Epidermal melanocyte (primary cell): Measurements from ENCODE around the gene ZBTB43.

Experiments
- DNase-seq: peaks from one replicate; pipeline ENCODE4 v3.0.0; 2011; ENCODE audit warnings: low spot score; ENCODE audit not compliant: insufficient read length

The ZBTB43 gene

DNA sequence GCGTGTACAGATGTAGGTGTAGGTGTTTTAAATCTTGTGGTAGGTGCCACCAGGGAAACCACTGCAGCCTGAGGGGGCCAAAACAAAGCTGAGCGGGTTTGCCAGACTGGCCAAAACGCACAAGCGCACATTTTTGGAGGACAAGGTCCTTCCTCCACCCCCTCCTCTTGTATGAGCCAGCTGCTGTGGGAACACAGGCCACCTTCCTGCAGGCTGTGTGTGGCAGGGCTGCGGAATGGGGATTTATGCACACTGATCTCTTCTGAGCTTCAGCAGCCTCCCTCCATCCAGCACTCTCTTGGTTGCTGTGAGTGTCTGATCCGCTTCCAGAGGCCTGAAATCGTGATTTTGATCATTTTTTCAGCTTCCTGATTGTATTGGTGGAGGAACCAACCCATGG is 22.4 kb downstream of the ZBTB43 start:
- DNase-seq = no peak

DNA sequence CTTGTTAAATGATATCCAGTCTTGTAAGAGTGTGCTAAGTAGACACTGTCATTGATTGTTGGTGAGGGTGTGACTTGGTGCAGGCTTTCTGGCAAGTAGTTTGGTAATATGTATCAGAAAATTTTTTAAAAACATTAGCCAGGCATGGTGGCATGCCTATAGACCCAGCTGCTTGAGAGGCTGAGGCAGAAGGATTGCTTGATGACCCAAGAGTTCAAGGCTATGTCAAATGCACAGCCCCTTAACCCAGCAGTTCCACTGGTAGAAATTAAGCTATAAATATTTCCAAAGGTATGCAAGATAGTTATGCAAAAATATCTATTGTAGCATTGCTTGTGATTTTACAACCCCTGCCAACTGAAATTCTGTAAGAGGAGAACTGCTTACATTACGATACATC is 24.2 kb downstream of the ZBTB43 start:
- no peak for DNase-seq

DNA sequence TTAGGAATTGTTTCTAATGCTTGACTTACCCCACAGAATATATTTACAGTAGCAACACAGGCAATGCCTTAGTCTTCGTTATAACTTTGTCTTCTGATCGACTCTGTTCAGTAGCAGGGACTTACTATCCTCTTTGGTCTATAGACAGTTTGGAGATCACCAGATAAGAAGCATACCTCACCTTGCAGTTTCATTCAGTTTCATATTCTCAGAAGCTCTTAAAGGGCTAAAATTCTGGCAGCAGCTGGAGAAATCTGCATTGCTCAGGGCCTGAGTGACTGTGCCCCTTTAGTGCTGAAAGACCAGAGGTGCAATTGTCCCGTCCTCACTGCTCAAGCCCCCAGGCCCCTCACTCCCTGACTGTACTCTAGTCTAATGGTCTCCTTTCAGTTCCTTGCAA is 26.0 kb downstream of the ZBTB43 start:
- no peak for DNase-seq

DNA sequence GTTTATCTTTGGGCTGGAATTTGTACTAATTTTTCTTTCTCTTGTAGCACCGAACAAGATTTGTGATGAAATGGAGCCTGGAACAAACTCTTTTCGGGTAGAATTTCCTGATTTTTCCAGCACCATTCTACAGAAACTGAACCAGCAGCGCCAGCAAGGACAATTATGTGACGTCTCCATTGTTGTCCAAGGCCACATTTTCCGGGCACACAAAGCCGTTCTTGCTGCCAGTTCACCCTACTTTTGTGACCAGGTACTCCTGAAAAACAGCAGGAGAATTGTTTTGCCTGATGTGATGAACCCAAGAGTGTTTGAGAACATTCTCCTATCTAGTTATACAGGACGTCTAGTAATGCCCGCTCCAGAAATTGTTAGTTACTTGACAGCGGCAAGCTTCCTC is 27.6 kb downstream of the ZBTB43 start:
- DNase-seq = no peak

DNA sequence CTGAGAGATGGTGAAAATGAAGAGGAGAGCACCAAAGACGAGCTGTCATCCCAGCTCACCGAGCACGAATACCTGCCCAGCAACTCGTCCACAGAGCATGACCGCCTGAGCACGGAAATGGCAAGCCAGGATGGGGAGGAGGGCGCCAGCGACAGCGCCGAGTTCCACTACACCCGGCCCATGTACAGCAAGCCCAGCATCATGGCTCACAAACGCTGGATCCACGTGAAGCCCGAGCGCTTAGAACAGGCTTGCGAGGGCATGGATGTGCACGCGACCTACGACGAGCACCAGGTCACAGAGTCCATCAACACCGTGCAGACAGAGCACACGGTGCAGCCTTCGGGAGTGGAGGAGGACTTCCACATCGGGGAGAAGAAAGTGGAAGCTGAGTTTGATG is 28.2 kb downstream of the ZBTB43 start:
- no peak for DNase-seq

DNA sequence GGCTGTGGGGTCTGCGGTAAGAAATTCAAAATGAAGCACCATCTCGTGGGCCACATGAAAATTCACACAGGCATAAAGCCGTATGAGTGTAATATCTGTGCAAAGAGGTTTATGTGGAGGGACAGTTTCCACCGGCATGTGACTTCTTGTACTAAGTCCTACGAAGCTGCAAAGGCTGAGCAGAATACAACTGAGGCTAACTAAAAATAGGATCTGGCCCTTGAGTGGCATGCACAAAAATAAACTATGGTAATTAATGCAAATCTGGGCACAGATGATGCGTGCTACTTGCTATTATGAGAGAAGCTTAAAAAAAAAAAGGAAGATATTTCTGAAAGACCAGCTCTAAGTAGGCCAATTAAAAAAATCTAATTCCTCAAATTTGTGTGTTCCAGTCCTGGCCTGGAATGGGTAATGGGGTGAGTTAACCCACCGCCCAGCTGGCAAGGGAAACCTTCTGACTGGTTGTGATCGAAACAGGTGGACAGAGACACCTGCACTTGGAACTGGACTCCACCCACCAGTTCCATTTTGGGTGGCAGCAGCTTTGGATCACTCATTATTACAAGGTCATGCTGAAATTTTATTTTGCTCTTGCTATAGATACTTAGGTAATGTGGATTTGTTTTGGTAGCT is 29.0 kb downstream of the ZBTB43 start:
- no peak for DNase-seq

DNA sequence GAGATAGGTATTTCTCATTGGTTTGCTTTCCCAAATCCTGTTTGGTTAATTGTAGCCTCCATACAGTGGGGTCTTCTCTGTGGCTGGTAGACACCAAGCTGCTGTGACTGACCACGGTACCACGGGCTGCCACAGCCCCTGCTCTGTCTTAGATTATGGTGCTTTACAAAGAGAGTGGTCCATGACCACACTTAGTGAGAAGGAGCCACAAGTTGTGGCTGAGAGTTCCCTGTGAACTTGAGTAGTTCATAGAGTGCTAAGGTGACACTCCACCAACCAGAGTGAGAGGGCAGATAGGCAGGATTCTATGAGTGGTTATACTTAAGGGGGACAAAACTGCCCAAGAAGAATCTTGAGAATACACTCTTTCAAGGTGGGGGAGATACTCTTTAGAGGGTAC is 29.8 kb downstream of the ZBTB43 start:
- no peak for DNase-seq

DNA sequence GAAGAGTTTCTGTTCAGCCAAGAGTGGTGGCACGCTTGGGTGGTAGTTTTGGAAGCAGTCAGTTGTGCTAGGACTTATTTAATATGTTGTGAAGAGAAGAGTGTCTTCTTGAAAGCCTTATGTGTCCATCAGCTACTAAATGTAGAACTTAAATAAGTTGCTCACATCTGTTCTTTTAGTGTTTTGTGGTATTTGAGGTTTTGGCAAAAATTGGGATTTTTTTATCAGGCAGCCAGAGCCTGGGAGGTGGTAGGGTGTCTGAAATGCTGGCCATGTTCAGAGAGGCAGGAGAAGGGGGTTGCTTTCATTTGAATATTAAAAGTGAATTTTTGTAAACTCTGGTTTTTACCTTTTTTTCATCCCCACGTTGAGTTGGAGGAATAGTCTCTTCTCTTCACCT is 31.4 kb downstream of the ZBTB43 start:
- no peak for DNase-seq

DNA sequence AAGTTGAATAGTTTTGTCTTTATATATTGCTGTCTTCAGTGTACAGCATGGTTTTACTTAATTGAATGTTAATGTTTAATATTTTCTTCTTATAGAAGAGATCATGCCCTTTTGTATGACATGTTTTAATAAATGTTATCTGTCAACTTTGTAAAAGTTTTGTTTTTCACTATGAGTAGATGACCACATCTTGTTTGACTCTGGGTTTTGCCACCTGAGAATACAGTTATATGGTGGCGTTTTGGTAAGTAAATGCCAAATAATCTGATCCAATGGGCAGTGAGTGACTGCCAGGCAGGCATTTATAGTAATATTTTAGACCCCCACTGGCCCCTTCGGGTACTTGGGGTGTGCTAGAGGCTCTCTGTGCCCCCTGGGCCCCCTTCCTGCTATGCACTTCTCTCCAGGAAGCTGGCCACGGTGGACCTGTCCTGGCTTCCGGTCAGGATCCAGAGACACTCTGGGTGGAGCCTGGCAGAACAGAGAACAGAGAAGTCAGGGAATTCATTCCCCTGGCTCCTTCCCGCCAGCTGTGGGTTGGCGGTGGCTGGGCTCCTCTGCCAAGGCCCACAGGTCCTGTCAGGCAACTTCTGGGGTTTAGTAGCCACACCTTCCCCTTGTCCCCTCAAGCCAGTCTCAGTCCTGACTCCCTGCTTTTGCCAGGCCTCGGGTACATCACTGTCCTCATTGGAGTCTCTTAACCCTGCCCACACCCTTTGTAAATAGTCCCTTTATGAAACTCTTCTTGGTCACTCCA is 33.4 kb downstream of the ZBTB43 start:
- no peak for DNase-seq

DNA sequence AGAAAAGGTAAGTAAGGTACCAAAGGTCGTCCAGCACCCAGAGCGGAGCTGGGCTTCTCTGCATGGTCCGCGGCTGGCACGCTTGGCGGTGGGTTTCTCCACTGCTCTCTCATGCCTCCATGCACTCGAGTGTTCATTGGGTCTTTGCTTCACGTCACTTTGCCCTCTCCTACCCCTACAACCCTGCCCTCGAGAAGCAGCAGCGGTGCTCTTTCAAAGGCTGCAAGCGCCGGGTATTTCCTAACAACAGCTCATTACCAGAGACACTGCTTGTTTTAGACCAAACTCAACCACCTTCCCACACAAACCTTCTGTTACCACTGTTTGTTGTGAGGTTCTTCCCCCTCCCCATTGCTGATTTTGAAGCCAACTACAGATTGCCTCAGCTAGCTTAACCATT is 34.1 kb downstream of the ZBTB43 start:
- DNase-seq = no peak

DNA sequence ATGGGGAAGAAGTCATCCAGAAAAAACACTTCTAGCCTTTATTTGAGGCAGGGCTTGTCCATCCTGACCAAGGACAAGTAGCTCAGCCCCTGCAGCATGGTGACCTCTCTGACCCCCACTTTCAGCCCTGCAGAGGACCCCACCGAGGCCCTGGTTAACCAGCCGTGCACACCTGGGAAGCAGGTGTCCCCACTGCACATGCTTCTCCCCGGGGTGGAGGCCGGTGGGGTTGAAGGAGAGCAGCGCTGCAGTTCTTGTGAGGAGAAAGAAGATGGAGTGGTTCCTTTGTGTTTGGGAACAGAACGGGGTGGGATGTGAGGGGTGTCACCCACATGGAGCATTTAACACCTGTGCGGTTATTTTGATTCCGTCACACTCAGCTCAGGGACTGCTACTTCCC is 34.5 kb downstream of the ZBTB43 start:
- DNase-seq = no peak

DNA sequence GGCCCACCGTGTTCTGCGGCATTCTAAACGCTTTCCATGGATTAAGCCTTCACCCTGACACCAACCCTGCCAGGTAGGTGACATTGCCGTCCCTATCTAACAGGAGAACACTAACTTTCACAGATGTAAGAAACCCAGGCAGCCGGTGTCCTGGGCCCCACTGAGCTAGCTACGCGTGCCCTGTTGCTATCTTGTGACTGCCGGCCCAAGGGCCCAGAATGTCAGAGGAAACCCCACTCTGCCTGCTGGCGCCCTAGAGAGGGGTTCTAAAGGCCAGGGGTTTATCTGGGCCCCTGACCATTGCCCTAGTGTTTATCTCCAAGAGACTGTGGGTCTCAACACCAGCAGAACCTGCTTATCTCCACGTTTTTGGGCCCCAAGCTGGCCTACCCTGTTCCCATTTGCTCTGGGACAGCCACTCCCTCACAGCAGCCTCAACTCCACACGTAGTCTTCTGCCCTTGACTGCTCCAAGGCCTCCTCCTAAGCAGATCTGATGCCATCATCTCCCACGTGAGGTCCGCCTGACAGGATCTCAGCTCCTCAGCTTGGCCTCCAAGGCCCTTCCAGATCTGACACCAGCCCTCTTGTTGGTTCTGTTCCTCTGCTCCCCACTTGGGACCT is 37.5 kb downstream of the ZBTB43 start:
- DNase-seq = no peak

DNA sequence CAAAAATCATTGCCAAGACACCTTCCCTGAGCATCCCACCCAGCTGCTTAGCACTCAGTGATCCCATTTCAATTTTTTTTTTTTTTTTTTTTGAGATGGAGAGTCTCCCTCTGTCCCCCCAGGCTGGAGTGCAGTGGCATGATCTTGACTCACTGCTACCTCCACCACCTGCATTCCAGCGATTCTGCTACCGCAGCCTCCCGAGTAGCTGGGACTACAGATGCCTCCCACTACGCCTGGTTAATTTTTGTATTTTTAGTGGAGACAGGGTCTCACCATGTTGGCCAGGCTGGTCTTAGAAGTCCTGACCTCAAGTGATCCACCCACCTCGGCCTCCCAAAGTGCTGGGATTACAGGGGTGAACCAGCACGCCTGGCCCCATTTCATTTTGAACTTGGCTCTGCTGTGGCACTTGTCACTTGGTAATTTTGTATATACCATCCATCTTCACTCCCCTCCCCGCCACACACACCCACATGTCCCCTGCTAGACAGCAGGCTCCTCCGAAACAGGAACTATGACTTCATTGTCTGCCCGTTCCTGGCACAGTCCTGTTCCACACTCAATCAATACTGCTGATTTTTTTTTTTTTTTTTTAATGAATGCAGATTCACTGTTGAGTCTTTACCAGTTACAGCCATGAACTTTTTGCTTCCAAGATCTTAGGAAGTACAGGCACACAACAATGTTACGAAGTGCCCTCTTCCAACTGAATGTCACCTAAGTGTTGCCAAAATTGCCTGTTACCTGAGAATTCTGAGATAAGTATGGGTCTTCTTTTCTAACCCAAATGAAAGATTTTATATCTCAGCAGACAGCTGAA is 38.3 kb downstream of the ZBTB43 start:
- no peak for DNase-seq

DNA sequence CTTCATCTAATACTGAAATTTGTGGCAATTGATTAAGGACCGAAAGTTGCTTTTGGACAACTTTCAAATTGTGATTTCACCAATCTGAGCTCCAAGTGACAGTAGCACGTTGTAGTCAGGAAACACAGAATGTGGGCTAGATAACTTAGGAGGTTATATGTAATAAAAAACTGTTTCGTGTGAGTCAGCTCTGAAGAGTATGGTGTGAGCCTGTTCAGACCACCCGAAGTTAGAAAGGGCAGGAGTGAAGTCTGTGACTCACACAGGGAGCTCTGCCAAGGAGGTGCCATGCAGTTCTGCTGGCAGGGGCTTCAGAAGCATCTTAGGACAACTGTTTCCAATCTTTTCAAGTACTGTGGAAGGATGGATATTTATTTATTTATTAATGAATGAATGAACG is 39.2 kb downstream of the ZBTB43 start:
- DNase-seq = no peak

DNA sequence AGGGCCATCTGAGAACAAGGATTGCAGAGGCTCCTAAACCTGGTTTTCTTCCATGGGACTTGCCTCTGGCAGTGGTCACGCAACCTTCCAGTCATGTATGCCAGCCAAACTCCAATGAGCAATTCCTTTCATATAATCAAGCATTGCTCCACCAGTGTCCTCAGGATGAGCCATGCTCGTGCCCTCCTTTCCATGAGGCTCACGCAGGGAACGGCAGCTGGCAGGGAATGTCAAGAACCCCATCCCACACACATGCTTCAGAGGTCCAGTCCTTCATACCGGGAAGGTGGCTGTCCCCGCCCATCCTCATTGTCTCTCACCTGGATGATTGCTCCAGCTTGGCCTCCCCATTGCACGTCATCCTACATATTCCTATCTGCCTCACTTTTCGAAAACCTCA is 42.2 kb downstream of the ZBTB43 start:
- DNase-seq = no peak

DNA sequence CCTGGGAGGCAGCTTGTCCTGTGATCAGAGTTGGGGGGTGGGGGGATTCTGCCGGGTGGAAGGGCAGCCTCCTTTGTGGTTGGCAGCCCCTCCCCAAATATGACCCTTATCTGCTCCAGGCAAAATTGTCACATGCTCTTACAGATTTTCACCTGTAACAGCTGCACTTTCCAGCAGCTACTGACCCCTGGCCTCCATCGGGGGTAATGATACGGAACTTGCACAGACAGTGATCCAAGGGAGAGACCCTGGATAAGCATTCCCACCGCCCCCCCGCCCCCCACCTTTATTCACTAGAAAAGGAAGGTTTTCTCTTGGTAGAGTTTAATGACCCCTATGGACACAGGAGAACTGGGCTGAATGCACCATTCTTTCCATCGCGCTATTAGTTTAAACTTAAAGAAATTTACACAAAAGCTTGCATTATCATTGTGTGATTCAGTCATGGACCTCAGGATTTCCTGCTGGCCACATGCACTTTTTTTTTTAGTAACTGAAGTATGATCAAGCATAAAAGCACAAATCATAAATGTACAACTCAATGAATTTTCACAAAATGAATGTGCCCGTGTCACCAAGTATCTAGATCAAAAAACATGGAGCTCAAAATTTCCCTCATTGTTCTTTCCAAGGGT is 44.9 kb downstream of the ZBTB43 start:
- DNase-seq = no peak

DNA sequence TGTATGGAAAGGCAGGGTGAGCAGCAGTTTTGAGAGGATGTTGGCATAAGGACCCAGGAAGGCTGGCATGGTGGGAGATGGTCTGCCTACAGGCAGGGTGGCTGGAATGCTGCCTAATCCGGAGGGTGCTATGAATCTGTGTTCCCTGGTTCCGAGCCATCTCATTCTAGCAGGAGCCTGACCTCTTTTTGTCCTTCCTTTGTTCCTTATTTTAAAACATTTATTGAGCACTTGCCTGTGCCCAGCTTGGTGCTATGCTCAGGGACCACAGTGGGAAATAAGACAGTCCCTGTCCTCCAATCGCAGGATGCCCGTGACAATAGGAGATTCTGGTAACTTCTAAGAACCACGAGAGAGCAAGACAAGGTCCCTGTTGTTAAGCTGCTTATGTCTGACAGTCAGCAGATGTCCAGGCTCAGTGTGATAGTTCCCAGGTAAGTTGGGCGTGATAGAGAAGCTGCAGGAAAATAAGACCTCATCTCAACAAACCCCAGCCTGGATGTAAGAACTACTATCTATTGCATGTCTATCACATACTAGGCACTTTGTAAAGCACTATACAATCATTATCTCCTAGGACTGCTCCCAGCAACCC is 46.5 kb downstream of the ZBTB43 start:
- DNase-seq = no peak

DNA sequence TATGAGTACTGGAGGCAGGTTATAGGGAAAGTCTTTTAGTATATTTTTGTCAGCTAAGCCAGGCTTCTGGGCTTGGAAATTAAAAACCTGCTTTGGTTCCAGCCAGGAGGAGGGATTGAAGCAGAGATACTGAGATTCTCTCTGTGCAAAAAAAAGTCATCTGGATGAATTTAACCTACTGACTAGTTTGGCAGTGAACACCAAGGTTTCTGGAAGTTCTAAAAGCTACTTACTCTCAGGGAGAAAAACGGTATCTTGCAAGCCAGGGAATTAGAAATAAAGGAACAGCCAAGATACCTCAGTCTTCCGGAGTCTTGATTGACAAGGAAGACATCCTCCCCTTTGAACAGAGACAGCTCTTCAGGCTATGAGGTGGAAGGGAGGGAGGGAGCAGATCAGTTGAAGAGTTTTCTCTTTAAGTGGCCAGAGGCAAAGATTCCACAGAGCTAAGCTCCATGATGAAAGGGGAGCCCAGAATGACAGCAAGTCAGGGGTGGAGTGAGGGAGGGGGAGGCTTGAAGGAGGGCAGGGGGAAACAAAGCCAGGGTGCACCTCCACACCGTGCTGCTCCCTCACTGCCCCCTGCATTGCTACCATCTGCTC is 47.3 kb downstream of the ZBTB43 start:
- no peak for DNase-seq

DNA sequence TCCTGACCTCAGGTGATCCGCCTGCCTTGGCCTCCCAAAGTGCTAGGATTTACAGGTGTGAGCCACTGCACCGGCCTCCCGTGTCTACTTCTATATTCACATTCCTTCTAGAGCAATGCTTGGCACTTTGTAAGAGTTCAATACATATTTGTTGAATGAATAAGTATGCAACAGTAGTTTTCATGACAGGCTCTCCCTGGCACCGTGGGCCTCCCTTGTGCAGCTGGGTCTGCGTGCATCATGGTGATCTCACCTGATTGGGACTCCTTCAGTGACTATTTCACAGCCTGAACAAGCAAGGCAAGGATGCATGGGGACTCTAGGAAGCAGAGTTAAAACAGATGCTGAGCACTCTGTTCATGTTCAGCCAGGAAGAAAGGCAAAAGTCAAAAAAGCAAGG is 48.8 kb downstream of the ZBTB43 start:
- no peak for DNase-seq

DNA sequence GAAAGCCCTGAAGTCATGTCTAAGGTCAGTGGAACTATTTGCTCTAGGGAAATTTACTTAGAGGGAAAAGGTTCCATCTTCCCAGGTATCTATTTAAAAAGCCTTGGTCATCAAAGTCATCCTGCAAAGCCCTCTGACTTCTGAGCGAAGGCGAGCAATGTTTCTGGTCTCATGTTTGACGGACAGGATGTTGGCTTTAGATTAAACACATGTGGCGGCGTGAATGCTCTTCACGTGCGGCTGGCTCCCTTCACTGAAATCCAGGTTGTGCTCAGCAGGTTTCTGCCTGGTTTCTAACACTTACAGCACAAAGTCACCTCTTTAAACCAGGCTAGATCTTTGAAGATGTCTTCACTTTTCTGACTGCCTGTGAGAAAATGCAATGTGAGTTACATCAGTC is 49.9 kb downstream of the ZBTB43 start:
- DNase-seq = no peak
